SU-DHL-6 (cell line): ENCODE data around the gene UBE2G2.

Experiments used
- H2AFZ ChIP-seq: fragments of 200-600 bp; sonication (generic); 2 replicates; pipeline ENCODE4 v1.6.1; 2014; ENCODE audit warnings: low read depth, mild to moderate bottlenecking, moderate library complexity, mixed read lengths, antibody characterized with exemption, low read length; ENCODE audit not compliant: severe bottlenecking
- H3F3A ChIP-seq: fragments of 200-600 bp; shearing (Covaris generic); 2 replicates; pipeline ENCODE4 v1.6.0; 2016; ENCODE audit warnings: antibody characterized with exemption, mild to moderate bottlenecking; ENCODE audit not compliant: insufficient read depth
- H3K27ac ChIP-seq: fragments of 200-600 bp; sonication (generic); 2 replicates; pipeline ENCODE4 v1.5.1; 2016; ENCODE audit warnings: low read depth, mild to moderate bottlenecking, low read length, moderate library complexity, mixed read lengths
- H3K27me3 ChIP-seq: fragments of 200-600 bp; sonication (generic), shearing (Covaris generic); 2 replicates; pipeline ENCODE4 v1.6.0; 2014; ENCODE audit warnings: mild to moderate bottlenecking, low read length
- H3K36me3 ChIP-seq: fragments of 200-600 bp; sonication (generic); 2 replicates; pipeline ENCODE4 v1.6.1; 2014; ENCODE audit warnings: mild to moderate bottlenecking, low read length, mixed read lengths
- H3K4me2 ChIP-seq: fragments of 300-600, 200-600 bp; shearing (Covaris generic), sonication (generic); 2 replicates; pipeline ENCODE4 v1.6.0; 2014; ENCODE audit warnings: low read length, low read depth, mild to moderate bottlenecking; ENCODE audit not compliant: poor library complexity, severe bottlenecking
- H3K4me3 ChIP-seq: fragments of 200-600 bp; sonication (generic); 2 replicates; pipeline ENCODE4 v1.5.1; 2014; ENCODE audit warnings: antibody characterized with exemption, low read length, mild to moderate bottlenecking, mixed read lengths; ENCODE audit not compliant: insufficient read depth, poor library complexity, severe bottlenecking
- H3K79me2 ChIP-seq: fragments of 200-600 bp; sonication (generic); 2 replicates; pipeline ENCODE4 v1.6.1; 2014; ENCODE audit warnings: mild to moderate bottlenecking, low read length, moderate library complexity; ENCODE audit not compliant: insufficient read depth
- H3K9ac ChIP-seq: fragments of 200-600 bp; sonication (generic); 2 replicates; pipeline ENCODE4 v1.7.0; 2014; ENCODE audit warnings: mild to moderate bottlenecking, low read length
- H3K9me2 ChIP-seq: fragments of 200-600 bp; sonication (generic); replicated peaks from 2 replicates; pipeline ENCODE4 v1.6.1; 2014; ENCODE audit warnings: low read length; ENCODE audit not compliant: insufficient read depth
- H3K9me3 ChIP-seq: fragments of 200-600 bp; sonication (generic); 2 replicates; pipeline ENCODE4 v1.6.1; 2014; ENCODE audit warnings: low read length, mixed read lengths; ENCODE audit not compliant: insufficient read depth
- H4K20me1 ChIP-seq: fragments of 200-600 bp; sonication (generic); 2 replicates; pipeline ENCODE4 v1.6.1; 2014; ENCODE audit warnings: low read depth, mild to moderate bottlenecking, antibody characterized with exemption, low read length, moderate library complexity, mixed read lengths
- CTCF ChIP-seq: fragments of 200-600 bp; sonication (generic); IDR thresholded peaks from one replicate; pipeline ENCODE4 v1.5.1; 2017; ENCODE audit warnings: antibody characterized with exemption, mild to moderate bottlenecking, low read length, moderate library complexity; ENCODE audit not compliant: insufficient read depth, poor library complexity, severe bottlenecking
- EZH2phosphoT487 ChIP-seq: fragments of 200-600 bp; sonication (generic), shearing (Covaris generic); conservative IDR thresholded peaks from 2 replicates; pipeline ENCODE4 v1.6.1; 2018; ENCODE audit warnings: mild to moderate bottlenecking, antibody characterized with exemption, low read length, moderate library complexity, mixed read lengths

The UBE2G2 gene

GRCh38 chr21:44748621-44749020 is 53.0 kb downstream of the UBE2G2 start:
- H3K4me3 ChIP-seq = no peak overlapping the region
- TF ChIP-seq CTCF (no peak), EZH2phosphoT487 (no peak)
- H4K20me1 ChIP-seq = no peaks in the 10 kb centered on the region
- no peaks in the 10 kb centered on the region for H3K27me3 ChIP-seq
- H3K9me3 ChIP-seq = peaks cover 11% of the 10 kb centered on the region; the same call in 1 of the 2 replicates
- no peak overlapping the region for H2AFZ ChIP-seq
- H3K9ac ChIP-seq = no peak overlapping the region
- H3F3A ChIP-seq = no peaks in the 10 kb centered on the region
- no peak overlapping the region for H3K4me2 ChIP-seq
- H3K27ac ChIP-seq = no peak overlapping the region
- H3K9me2 ChIP-seq = no peaks in the 10 kb centered on the region
- no peaks in the 10 kb centered on the region for H3K79me2 ChIP-seq
- no peaks in the 10 kb centered on the region for H3K36me3 ChIP-seq

GRCh38 chr21:44742418-44743153 is 59.0 kb downstream of the UBE2G2 start:
- H3K27ac ChIP-seq = no peak overlapping the region
- H2AFZ ChIP-seq = no peak overlapping the region
- H3K9ac ChIP-seq = no peak overlapping the region
- no peaks in the 10 kb centered on the region for H3F3A ChIP-seq
- H3K79me2 ChIP-seq = no peaks in the 10 kb centered on the region
- H3K4me2 ChIP-seq = no peak overlapping the region
- H3K27me3 ChIP-seq = no peaks in the 10 kb centered on the region
- H3K4me3 ChIP-seq = no peak overlapping the region
- no peaks in the 10 kb centered on the region for H3K9me2 ChIP-seq
- H4K20me1 ChIP-seq = no peaks in the 10 kb centered on the region
- TF ChIP-seq EZH2phosphoT487 = no peak
- TF ChIP-seq CTCF = no peak
- peaks cover 19% of the 10 kb centered on the region; the same call in 1 of the 2 replicates for H3K9me3 ChIP-seq
- 0 out of 2 replicates have a peak, but pooled peaks cover 3% of the 10 kb centered on the region for H3K36me3 ChIP-seq

- Histone ChIP-seq H3K36me3 (0 out of 2 replicates have a peak, but pooled peaks cover 3% of the 10 kb centered on the region), H3K27ac (no peak overlapping the region), H4K20me1 (no peaks in the 10 kb centered on the region), H3K9ac (no peak overlapping the region), H3K4me3 (no peak overlapping the region), H3K27me3 (no peaks in the 10 kb centered on the region), H3K9me3 (peaks cover 19% of the 10 kb centered on the region; the same call in 1 of the 2 replicates), H3K79me2 (no peaks in the 10 kb centered on the region), H2AFZ (no peak overlapping the region), H3F3A (no peaks in the 10 kb centered on the region), H3K4me2 (no peak overlapping the region), H3K9me2 (no peaks in the 10 kb centered on the region)
- TF ChIP-seq EZH2phosphoT487 (no peak), CTCF (no peak)
Measured at GRCh38 chr21:44741921-44742320, 59.7 kb downstream of the UBE2G2 start.
